Measurements from ENCODE around the gene ARPP21.

ARPP21 gene

DNA sequence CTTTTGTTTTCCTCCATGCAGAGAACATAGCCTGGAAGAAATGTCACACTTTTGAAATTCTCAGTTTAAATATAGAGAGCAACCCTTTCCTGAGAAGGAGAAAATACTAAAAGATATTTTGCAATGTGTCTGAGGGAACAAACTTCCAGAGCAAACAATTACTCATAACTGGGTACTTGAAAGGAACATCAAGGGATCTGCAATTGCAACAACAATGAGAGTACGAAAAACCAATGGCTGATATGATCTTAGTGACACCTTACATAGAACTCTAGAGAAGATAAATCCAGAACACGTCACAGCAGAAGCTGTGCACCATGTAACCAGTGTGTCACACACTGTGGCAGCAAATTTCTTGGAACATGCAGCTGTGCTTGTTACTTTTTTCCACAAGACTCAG lies 14.6 kb upstream of the ARPP21 start:
- Histone ChIP-seq H3K9me3 (ENCODE audit: control insufficient read depth, insufficient read depth, low read length) (no peaks in the 10 kb centered on the region), H3K4me3 (ENCODE audit: low read depth, low read length) (no peak overlapping the region), H3K27me3 (ENCODE audit: control insufficient read depth, insufficient read depth, low read length) (no peaks in the 10 kb centered on the region), H3K4me1 (ENCODE audit: control insufficient read depth, insufficient read depth, low read length) (no peaks in the 10 kb centered on the region), H3K9ac (ENCODE audit: low read depth, low read length) (no peak overlapping the region), H3K36me3 (ENCODE audit: control insufficient read depth, insufficient read depth, low read length) (no peaks in the 10 kb centered on the region)

DNA sequence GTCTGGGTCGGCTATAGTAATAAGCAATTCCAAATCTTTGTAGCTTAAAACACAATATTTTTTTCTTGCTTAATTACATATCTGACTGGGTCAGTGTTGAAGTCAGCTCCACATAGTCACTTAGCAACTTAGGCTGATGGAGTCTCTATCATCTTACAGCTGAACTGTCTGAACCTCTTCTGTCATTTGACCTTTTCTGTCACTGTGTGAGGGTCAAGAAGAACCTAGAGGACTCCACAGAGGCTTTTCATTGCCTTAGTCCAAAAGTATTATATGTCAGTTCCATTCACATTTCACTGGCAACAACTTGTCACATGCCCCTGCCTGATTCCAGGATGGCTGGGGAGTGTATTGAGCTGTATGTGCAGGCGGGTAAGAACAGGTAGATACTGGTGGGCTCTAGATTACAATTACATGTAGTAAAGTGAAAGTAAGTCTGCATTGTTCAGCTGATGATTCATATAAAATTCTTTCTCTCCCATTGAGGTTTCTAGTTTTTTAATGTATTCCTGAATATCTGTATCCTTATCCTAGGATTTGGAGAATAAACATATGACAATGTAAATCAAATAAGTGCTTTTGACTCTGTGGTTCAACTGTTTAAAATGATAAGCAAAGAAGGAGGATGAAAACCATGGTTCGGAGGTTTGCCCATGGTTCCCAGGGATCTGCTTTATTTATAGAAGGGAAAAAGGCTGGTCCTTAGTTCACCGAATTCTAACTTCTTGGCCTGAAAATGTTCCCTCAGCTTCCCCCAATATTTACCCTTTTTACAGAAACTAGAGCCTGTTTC lies 5.8 kb upstream of the ARPP21 start:
- H3K9ac ChIP-seq (ENCODE audit: low read depth, low read length): no peak overlapping the region
- no peaks in the 10 kb centered on the region for H3K4me1 ChIP-seq (ENCODE audit: control insufficient read depth, insufficient read depth, low read length)

DNA sequence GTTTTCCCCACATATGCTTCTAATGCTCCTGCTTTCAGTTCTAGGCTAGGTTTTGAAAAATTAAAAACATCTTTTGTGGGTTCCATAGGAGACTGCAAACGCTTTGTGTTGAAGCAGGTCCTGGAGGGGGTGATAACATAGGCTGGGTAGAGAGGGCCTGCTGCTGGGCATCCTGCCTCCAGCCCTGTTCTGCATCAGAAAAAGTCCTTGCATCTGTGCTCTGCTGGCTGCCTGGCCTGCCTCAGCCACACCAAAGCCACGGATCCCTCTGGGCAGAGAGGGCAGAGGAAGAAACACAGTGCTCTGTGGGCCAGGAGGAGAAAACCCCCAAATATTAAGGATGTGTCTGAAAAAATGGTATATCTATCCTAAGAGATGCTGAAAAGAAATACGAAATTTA lies 3.9 kb upstream of the ARPP21 start:
- Histone ChIP-seq H3K4me1 (ENCODE audit: control insufficient read depth, insufficient read depth, low read length) (no peaks in the 10 kb centered on the region), H3K27me3 (ENCODE audit: control insufficient read depth, insufficient read depth, low read length) (peaks cover 32% of the 10 kb centered on the region), H3K36me3 (ENCODE audit: control insufficient read depth, insufficient read depth, low read length) (no peaks in the 10 kb centered on the region), H3K4me3 (ENCODE audit: low read depth, low read length) (no peak overlapping the region), H3K9ac (ENCODE audit: low read depth, low read length) (no peak overlapping the region), H3K9me3 (ENCODE audit: control insufficient read depth, insufficient read depth, low read length) (no peaks in the 10 kb centered on the region)

More for the DNA sequence above, 5.8 kb upstream of the ARPP21 start:
- no peaks in the 10 kb centered on the region for H3K9me3 ChIP-seq (ENCODE audit: control insufficient read depth, insufficient read depth, low read length)
- H3K27me3 ChIP-seq (ENCODE audit: control insufficient read depth, insufficient read depth, low read length): peaks cover 14% of the 10 kb centered on the region
- H3K4me3 ChIP-seq (ENCODE audit: low read depth, low read length): no peak overlapping the region
- no peaks in the 10 kb centered on the region for H3K36me3 ChIP-seq (ENCODE audit: control insufficient read depth, insufficient read depth, low read length)

DNA sequence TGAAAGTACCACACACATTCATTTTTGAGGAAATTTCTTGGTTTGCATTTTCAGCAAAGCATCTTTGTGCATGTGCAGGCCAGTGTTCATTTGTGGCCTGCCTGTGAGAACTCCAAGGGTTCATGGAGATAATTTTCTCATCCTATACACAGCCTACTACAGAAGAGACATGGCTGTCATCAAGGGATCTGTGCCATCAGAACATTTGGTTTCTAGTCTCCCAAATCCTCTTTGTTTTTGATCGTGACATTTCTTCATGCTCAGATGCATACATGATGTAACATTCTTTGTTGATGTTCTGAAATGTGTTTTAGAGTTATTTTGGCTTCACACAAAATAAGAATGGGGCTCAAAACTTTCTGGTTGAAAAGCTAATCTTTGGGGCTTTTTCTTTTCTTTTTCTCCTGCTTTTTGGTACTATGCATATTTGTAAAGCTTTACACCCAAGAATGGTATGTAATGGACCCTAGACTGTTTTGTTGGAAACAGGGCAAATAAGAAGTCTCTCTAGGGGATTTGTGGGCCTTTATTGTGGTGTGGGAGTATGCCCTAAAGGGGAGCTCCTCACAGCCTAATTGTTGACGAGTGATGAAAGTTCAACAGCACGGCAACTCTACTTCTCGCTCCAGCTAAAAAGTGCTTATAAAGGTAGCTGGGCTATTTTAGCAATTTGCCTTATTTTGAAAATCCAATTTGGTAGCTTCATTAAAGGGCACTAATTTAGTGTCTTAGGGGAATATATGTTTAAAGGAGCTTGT lies 3.2 kb upstream of the ARPP21 start:
- Histone ChIP-seq H3K9me3 (ENCODE audit: control insufficient read depth, insufficient read depth, low read length) (no peaks in the 10 kb centered on the region), H3K36me3 (ENCODE audit: control insufficient read depth, insufficient read depth, low read length) (no peaks in the 10 kb centered on the region), H3K4me1 (ENCODE audit: control insufficient read depth, insufficient read depth, low read length) (no peaks in the 10 kb centered on the region), H3K4me3 (ENCODE audit: low read depth, low read length) (no peak overlapping the region), H3K9ac (ENCODE audit: low read depth, low read length) (no peak overlapping the region), H3K27me3 (ENCODE audit: control insufficient read depth, insufficient read depth, low read length) (peaks cover 39% of the 10 kb centered on the region)

DNA sequence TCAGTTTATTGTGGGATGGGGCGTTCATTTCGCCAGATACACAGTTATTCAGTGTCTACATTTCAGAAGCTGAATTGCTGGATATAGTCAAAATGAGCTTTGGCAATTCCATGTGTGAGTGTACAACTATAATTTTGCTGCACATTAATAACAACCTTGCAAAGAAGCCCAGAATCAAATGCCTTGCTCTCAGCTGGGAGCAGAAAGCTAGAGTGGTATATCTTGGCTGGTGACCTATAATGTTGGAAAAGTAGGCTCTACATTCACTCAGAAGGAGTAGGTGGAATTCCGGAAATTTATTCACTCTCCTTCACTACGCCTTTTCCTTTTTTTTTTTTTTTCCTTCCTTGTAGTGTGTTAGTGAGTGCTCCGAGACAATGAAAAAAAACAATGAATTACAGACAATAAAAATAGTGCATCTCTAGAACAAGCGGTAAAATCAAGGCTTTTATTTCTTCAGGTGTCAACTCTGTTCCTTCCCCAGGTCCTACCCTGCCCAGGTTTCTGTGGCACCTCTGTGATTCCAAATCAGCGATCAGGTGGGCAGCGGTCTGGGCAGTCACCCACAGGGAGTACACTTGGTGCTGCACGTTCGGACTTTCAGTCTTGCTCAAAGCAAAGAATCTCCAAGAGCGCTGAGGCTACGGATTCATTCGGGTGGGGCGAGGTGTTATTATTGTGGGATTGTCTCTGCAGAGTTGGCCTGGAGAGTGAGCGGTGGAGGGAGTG lies 910 bp upstream of the ARPP21 start:
- H3K27me3 ChIP-seq (ENCODE audit: control insufficient read depth, insufficient read depth, low read length): peaks cover 55% of the 10 kb centered on the region
- no peaks in the 10 kb centered on the region for H3K36me3 ChIP-seq (ENCODE audit: control insufficient read depth, insufficient read depth, low read length)
- H3K4me1 ChIP-seq (ENCODE audit: control insufficient read depth, insufficient read depth, low read length): no peaks in the 10 kb centered on the region
- no peaks in the 10 kb centered on the region for H3K9me3 ChIP-seq (ENCODE audit: control insufficient read depth, insufficient read depth, low read length)
- peak overlapping the region; percentile 93 for H3K4me3 ChIP-seq (ENCODE audit: low read depth, low read length)
- H3K9ac ChIP-seq (ENCODE audit: low read depth, low read length): no peak overlapping the region

DNA sequence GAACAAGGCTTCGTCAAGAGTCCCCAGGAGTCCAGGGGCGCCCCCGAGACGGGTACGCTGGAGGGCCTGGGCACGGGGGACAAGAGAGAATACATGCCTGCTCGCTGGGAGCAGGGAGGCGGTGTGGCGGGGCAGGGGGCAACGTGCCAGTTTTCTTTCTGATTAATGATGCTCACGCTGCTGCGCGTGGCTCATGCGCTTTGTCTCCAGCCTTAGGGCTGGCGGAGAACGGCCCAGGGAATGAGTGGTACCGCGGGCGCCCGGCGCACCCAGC lies 408 bp upstream of the ARPP21 start:
- H3K36me3 ChIP-seq (ENCODE audit: control insufficient read depth, insufficient read depth, low read length): no peaks in the 10 kb centered on the region
- H3K9me3 ChIP-seq (ENCODE audit: control insufficient read depth, insufficient read depth, low read length): no peaks in the 10 kb centered on the region
- H3K27me3 ChIP-seq (ENCODE audit: control insufficient read depth, insufficient read depth, low read length): peaks cover 55% of the 10 kb centered on the region
- H3K9ac ChIP-seq (ENCODE audit: low read depth, low read length): no peak overlapping the region
- H3K4me1 ChIP-seq (ENCODE audit: control insufficient read depth, insufficient read depth, low read length): no peaks in the 10 kb centered on the region
- peak overlapping the region; percentile 93 for H3K4me3 ChIP-seq (ENCODE audit: low read depth, low read length)

DNA sequence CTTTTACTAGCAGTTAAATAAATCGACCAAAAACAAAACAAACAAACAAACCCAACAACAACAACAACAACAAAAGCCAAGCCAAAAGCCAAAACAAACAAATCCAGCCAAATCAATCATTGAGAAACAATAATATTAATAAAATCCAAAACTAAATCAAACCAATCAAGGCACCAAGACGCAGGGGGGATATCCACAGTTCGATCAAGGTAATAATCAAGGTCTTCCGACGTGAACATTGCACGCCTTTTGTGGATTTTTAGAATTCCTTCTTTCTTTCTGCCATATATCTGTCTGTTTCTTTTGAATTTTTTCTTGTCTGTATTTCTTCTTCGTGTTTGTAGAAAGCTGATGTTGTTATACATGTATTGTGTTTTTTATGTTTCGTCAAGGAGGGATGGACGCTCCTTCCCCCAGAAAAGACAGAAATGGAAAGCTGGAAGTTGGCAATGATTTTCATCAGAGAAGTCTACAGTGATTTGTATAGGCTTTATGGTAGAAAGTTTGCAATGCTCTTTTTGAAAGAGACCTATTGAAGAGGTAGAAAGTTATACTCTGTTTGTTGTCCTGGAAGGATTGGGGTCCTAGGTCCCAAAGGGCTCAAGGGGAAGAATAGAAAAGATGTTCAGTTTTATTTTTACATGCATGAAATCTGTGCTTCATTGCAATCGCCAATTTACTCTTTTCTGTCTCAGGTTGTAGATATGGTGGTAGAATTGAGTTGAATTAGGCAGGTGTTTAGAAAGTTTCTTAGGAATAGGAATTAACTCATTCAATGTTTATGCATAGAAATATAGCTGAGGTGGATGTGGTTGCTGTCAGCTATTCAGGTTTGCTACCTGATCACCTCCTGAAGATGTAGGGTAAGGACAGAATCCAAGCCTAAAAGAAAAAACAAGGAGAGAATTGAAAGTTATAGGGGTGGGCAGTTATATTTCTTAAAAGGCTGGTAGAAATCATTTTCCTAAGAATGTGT lies 1.2 kb downstream of the ARPP21 start:
- H3K4me3 ChIP-seq (ENCODE audit: low read depth, low read length): peak overlapping the region; percentile 93
- no peaks in the 10 kb centered on the region for H3K36me3 ChIP-seq (ENCODE audit: control insufficient read depth, insufficient read depth, low read length)
- H3K27me3 ChIP-seq (ENCODE audit: control insufficient read depth, insufficient read depth, low read length): peaks cover 55% of the 10 kb centered on the region
- H3K4me1 ChIP-seq (ENCODE audit: control insufficient read depth, insufficient read depth, low read length): no peaks in the 10 kb centered on the region
- H3K9ac ChIP-seq (ENCODE audit: low read depth, low read length): no peak overlapping the region
- no peaks in the 10 kb centered on the region for H3K9me3 ChIP-seq (ENCODE audit: control insufficient read depth, insufficient read depth, low read length)

DNA sequence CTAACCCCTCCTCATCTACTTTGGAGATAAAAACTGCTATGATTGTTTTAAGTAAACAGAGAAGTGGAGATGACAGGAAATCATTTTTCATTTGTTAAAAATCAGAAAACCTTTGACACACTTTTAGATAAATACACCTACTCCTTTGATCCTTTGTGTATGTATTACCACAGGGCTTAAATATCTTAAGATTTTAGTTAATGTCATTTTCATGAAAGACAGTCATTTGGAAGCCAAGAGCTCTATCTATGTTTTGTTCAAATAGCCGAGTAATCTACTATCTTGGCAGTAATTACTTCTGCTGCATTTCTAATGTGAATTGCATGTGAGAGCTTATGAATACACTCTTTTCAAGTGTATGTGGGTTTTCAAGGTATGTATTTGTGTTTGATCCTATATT lies 2.0 kb downstream of the ARPP21 start:
- no peak overlapping the region for H3K9ac ChIP-seq (ENCODE audit: low read depth, low read length)
- H3K9me3 ChIP-seq (ENCODE audit: control insufficient read depth, insufficient read depth, low read length): no peaks in the 10 kb centered on the region
- no peaks in the 10 kb centered on the region for H3K36me3 ChIP-seq (ENCODE audit: control insufficient read depth, insufficient read depth, low read length)
- H3K27me3 ChIP-seq (ENCODE audit: control insufficient read depth, insufficient read depth, low read length): peaks cover 55% of the 10 kb centered on the region
- no peak overlapping the region for H3K4me3 ChIP-seq (ENCODE audit: low read depth, low read length)
- no peaks in the 10 kb centered on the region for H3K4me1 ChIP-seq (ENCODE audit: control insufficient read depth, insufficient read depth, low read length)

DNA sequence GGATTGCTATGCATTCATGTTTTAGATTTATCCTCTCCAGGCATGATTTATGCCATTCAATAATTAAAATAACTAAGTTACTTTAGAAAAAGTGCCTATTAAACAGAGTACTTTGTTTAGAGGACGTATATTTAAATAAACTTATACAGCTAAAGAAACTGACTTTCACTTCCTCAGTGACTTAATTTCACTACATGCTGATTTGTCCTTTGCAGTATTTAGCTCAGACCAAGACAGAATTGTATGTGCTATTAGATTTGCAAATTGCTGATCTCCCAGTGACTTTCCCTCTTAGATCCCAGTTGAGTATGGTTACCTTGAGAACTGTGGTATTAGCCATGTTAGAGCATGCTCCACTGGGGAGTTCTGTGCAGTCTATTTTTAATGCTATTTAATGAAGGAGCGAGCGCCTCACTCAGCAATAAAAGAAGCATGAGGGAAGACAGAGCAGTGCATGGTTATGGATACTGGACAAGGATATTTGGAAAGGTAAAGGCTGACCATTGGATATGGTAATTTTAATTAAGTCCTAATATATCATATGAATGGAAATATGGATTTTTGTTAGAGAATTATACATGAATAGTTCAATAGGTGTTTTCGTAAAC lies 2.7 kb downstream of the ARPP21 start:
- Histone ChIP-seq H3K4me1 (ENCODE audit: control insufficient read depth, insufficient read depth, low read length) (no peaks in the 10 kb centered on the region), H3K4me3 (ENCODE audit: low read depth, low read length) (no peak overlapping the region), H3K9me3 (ENCODE audit: control insufficient read depth, insufficient read depth, low read length) (no peaks in the 10 kb centered on the region), H3K9ac (ENCODE audit: low read depth, low read length) (no peak overlapping the region), H3K36me3 (ENCODE audit: control insufficient read depth, insufficient read depth, low read length) (no peaks in the 10 kb centered on the region), H3K27me3 (ENCODE audit: control insufficient read depth, insufficient read depth, low read length) (peaks cover 55% of the 10 kb centered on the region)

DNA sequence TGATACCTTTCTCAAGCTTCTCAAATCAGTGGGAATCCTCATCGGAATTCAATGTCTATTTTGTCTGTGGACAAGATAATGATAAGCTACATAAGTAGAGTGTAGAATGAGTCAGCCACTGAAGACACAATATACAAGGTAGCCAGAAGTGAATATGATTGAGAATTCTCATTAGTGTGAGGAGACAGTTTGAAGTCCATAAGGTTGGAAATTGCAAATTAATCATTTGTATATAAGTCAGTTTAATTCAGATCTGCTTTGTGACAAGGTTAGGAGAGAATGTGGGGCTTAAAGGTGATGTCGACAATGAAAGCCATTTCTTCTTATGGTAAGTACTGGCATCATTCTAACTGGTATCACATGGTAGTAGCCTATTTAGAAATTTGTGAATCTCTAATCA lies 4.2 kb downstream of the ARPP21 start:
- no peak overlapping the region for H3K4me3 ChIP-seq (ENCODE audit: low read depth, low read length)
- H3K9me3 ChIP-seq (ENCODE audit: control insufficient read depth, insufficient read depth, low read length): no peaks in the 10 kb centered on the region
- H3K9ac ChIP-seq (ENCODE audit: low read depth, low read length): no peak overlapping the region
- peaks cover 42% of the 10 kb centered on the region for H3K27me3 ChIP-seq (ENCODE audit: control insufficient read depth, insufficient read depth, low read length)
- no peaks in the 10 kb centered on the region for H3K4me1 ChIP-seq (ENCODE audit: control insufficient read depth, insufficient read depth, low read length)
- H3K36me3 ChIP-seq (ENCODE audit: control insufficient read depth, insufficient read depth, low read length): no peaks in the 10 kb centered on the region

DNA sequence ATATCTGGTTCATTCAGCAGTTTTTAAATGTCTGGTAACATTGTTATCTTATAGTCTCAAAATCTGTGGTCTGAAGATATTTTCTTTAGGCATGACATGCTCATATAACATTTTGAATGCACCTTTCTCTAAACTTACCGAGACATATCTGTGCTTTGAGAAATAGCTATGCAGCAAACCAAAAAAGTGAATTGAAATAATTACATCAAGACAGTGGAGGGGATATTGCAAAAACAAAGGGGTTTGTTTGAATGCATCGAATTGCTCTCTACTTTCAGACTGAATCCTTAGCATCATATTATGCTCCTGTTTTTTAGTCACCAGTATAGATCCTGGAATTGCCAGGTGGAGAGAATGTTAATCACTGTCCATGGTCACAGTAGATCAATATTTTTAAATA lies 5.1 kb downstream of the ARPP21 start:
- Histone ChIP-seq H3K36me3 (ENCODE audit: control insufficient read depth, insufficient read depth, low read length) (no peaks in the 10 kb centered on the region), H3K27me3 (ENCODE audit: control insufficient read depth, insufficient read depth, low read length) (peaks cover 32% of the 10 kb centered on the region), H3K9ac (ENCODE audit: low read depth, low read length) (no peak overlapping the region), H3K4me3 (ENCODE audit: low read depth, low read length) (no peak overlapping the region), H3K9me3 (ENCODE audit: control insufficient read depth, insufficient read depth, low read length) (no peaks in the 10 kb centered on the region), H3K4me1 (ENCODE audit: control insufficient read depth, insufficient read depth, low read length) (no peaks in the 10 kb centered on the region)

All from iPS-15b (cell line).